ENCODE measurements around the gene GATA2. TPM values are rescaled to one million over a fixed set of nuclear protein-coding genes. Genes with fewer than 3 reads are reported as not detected.

The GATA2 gene
- total RNA-seq, 1 donor from 2014 or later, result 1.7 TPM

- Mint-ChIP-seq H3K4me1 (ENCODE audit: low read depth) (peaks cover 11% of the 10 kb centered on the region), H3K36me3 (ENCODE audit: insufficient read depth) (no peaks in the 10 kb centered on the region), H3K9me3 (ENCODE audit: low read depth) (no peaks in the 10 kb centered on the region), H3K4me3 (ENCODE audit: low read depth) (no peak overlapping the region), H3K27ac (no peak overlapping the region), H3K27me3 (peaks cover 77% of the 10 kb centered on the region)
- TF ChIP-seq, protein P1, sequence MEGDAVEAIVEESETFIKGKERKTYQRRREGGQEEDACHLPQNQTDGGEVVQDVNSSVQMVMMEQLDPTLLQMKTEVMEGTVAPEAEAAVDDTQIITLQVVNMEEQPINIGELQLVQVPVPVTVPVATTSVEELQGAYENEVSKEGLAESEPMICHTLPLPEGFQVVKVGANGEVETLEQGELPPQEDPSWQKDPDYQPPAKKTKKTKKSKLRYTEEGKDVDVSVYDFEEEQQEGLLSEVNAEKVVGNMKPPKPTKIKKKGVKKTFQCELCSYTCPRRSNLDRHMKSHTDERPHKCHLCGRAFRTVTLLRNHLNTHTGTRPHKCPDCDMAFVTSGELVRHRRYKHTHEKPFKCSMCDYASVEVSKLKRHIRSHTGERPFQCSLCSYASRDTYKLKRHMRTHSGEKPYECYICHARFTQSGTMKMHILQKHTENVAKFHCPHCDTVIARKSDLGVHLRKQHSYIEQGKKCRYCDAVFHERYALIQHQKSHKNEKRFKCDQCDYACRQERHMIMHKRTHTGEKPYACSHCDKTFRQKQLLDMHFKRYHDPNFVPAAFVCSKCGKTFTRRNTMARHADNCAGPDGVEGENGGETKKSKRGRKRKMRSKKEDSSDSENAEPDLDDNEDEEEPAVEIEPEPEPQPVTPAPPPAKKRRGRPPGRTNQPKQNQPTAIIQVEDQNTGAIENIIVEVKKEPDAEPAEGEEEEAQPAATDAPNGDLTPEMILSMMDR (IDR thresholded peaks at IDR 0.05; ENCODE audit: unreplicated experiment), result no peak
- DNase-seq (ENCODE audit: low spot score, unreplicated experiment), result no peak
Observed at GRCh38 chr3:128490650-128490914, 2.4 kb downstream of the GATA2 start.

- TF ChIP-seq, protein P1 (IDR thresholded peaks at IDR 0.05; ENCODE audit: unreplicated experiment), result peak; percentile 35
- Mint-ChIP-seq H3K9me3 (ENCODE audit: low read depth) (no peaks in the 10 kb centered on the region), H3K27ac (no peak overlapping the region), H3K4me1 (ENCODE audit: low read depth) (peaks cover 11% of the 10 kb centered on the region), H3K36me3 (ENCODE audit: insufficient read depth) (no peaks in the 10 kb centered on the region), H3K27me3 (peaks cover 77% of the 10 kb centered on the region), H3K4me3 (ENCODE audit: low read depth) (peak overlapping the region; percentile 74)
- no peak for DNase-seq (ENCODE audit: low spot score, unreplicated experiment)
Observed at GRCh38 chr3:128489927-128490649, 2.9 kb downstream of the GATA2 start.

DNA sequence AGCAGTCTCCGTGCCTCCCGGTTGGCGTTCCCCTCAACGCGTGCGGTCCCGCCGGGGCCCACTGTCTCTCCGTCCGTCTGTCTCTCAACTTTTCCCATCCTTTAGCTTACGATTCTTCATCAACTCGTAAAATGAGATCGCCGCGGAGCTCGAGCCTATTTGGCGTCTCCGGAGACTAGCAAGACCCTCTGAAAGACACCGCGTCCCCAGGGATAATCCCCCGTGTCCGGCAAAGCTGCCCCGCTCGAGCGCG is 3.4 kb downstream of the GATA2 start:
- no peak for DNase-seq (ENCODE audit: low spot score, unreplicated experiment)
- peak overlapping the region; percentile 74 for H3K4me3 Mint-ChIP-seq (ENCODE audit: low read depth)
- no peaks in the 10 kb centered on the region for H3K36me3 Mint-ChIP-seq (ENCODE audit: insufficient read depth)
- TF ChIP-seq, protein P1 (IDR thresholded peaks at IDR 0.05; ENCODE audit: unreplicated experiment), result no peak
- H3K9me3 Mint-ChIP-seq (ENCODE audit: low read depth), result no peaks in the 10 kb centered on the region
- peaks cover 11% of the 10 kb centered on the region for H3K4me1 Mint-ChIP-seq (ENCODE audit: low read depth)
- no peak overlapping the region for H3K27ac Mint-ChIP-seq
- H3K27me3 Mint-ChIP-seq, result peaks cover 77% of the 10 kb centered on the region

DNA sequence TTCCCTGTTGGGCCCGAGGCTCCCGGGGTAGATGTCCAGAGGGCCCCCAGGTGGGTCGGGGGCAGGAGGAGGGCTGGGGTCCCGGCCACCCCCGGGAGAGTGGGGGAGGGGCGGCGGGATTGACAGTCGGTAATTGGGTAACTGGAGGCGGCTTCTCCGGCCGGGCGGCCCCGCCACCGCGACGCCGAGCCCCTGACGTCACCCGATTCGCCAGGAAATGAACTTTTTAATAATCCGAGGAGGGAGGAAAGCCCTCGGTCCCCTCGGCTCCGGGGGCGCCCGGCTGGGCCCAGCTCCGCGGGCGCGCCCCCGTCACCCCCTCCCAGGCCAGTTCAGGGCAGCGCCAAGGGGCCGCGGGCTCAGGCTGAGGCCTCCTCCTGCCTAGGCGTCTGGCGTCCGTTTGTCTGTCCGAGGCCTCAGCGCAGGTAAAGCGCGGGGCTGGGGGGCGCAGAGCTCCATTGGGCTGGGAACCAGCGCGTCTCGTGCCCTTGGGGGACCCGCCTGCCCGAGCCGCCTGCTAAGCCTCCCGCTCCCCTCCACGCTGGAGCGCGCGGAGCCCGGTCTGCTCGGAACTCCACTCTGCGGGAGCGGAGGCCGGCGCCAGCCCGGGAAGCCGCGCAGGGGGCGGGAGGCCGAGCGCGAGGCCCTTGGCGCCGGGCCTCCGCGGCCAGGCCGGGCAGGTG is 3.9 kb downstream of the GATA2 start:
- Mint-ChIP-seq H3K9me3 (ENCODE audit: low read depth) (no peaks in the 10 kb centered on the region), H3K36me3 (ENCODE audit: insufficient read depth) (no peaks in the 10 kb centered on the region), H3K27ac (no peak overlapping the region), H3K4me3 (ENCODE audit: low read depth) (peak overlapping the region; percentile 74), H3K27me3 (peaks cover 77% of the 10 kb centered on the region), H3K4me1 (ENCODE audit: low read depth) (peaks cover 11% of the 10 kb centered on the region)
- TF ChIP-seq, protein P1 (IDR thresholded peaks at IDR 0.05; ENCODE audit: unreplicated experiment), result no peak
- no peak for DNase-seq (ENCODE audit: low spot score, unreplicated experiment)

GRCh38 chr3:128488636-128488990 is 4.4 kb downstream of the GATA2 start:
- Mint-ChIP-seq H3K36me3 (ENCODE audit: insufficient read depth) (no peaks in the 10 kb centered on the region), H3K4me3 (ENCODE audit: low read depth) (no peak overlapping the region), H3K27me3 (peaks cover 77% of the 10 kb centered on the region), H3K9me3 (ENCODE audit: low read depth) (no peaks in the 10 kb centered on the region), H3K4me1 (ENCODE audit: low read depth) (peaks cover 14% of the 10 kb centered on the region), H3K27ac (no peak overlapping the region)
- DNase-seq (ENCODE audit: low spot score, unreplicated experiment), result no peak
- TF ChIP-seq, protein P1 (IDR thresholded peaks at IDR 0.05; ENCODE audit: unreplicated experiment), result no peak

Data from progenitor cell of endocrine pancreas (in vitro differentiated cells).